ENCODE measurements around the gene CST5. TPM values are rescaled to one million over a fixed set of nuclear protein-coding genes. Genes with fewer than 3 reads are reported as not detected.
A peak's percentile ranks its signal among the peaks of the same experiment; 100 is the strongest.
"Not testable (repeated sequence)": the region's sequence is repeated elsewhere in the genome, so short reads cannot be mapped to it uniquely, and the experiment has no call there.

Gene CST5
- total RNA-seq, 3 donors from 2014 or later, result not detected

DNA sequence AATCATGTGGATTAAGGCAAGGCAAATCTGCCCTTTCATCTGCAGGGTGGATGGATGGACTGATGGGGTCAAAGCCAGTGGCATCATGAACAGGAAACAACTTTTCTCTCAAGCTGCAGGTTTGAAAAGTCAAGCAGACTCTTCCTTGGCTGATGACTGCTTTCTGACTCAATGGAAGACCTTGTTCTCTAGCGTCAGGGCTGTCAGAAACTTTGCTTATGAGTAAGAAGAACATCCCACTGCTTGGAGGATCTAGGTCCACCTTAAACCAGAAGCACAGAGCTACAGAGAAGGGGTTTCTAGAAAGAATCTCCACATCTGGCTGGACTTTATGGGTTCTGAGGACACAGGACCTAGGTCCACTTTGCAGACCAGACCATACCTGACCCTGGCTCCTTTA, 36.3 kb upstream of the CST5 start:
- H3K27me3 Mint-ChIP-seq (ENCODE audit: low read depth), result peaks cover 2% of the 10 kb centered on the region
- H3K4me1 Mint-ChIP-seq (ENCODE audit: low read depth), result peaks cover 17% of the 10 kb centered on the region
- ATAC-seq (peak in 1 of 2 donors; percentile 27), DNase-seq (no peak)
- no peaks in the 10 kb centered on the region for H3K36me3 Mint-ChIP-seq (ENCODE audit: insufficient read depth)
- H3K4me3 Mint-ChIP-seq, result no peak overlapping the region
- no peaks in the 10 kb centered on the region for H3K9me3 Mint-ChIP-seq

DNA sequence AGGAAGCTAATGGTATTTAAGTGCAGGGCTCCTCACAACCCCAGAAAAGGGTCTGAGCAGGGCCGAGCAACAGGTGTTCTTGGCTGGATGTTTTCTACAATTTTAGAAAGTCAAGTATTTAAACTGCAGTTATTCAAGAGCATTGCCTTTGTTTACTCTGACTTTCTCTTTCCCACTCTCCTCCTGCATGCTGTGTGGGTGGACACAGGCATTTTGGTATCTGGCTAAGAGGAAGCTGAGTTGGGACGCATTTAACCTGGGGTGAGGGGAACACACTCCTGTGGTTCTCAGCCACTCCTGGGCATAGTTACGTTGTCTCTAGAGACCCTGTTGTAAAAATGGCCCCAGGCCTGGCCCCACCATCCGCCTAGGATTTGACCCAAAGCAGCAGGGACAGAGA, 34.9 kb upstream of the CST5 start:
- H3K9me3 Mint-ChIP-seq; H3K4me1 Mint-ChIP-seq (ENCODE audit: low read depth); H3K27me3 Mint-ChIP-seq (ENCODE audit: low read depth); ATAC-seq; H3K36me3 Mint-ChIP-seq (ENCODE audit: insufficient read depth); DNase-seq; H3K4me3 Mint-ChIP-seq: not testable (repeated sequence)

DNA sequence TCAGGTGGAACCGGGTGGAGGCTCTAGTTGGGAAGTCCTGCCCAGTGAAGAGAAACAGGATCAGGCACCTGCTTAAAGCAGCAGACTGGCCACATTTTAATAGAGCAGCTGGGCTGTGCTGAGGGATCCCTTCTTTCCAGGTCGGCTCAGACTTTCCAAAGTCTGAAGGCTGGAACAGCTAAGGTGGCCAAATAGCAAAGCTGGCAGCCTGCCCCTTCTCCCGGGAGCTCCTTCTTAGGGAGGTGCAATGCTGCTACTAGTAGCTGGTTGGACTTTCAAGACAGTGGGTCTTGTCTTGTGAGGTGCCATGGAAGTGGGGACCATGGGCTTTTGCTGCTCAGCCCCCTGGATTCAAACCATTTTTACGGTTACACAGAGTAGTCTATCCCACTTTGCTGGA, 30.7 kb upstream of the CST5 start:
- Mint-ChIP-seq H3K9me3 (peaks cover 32% of the 10 kb centered on the region), H3K27me3 (ENCODE audit: low read depth) (peaks cover 2% of the 10 kb centered on the region), H3K4me3 (no peak overlapping the region), H3K36me3 (ENCODE audit: insufficient read depth) (peaks cover 9% of the 10 kb centered on the region), H3K4me1 (ENCODE audit: low read depth) (peaks cover 5% of the 10 kb centered on the region)
- ATAC-seq (no peak), DNase-seq (no peak)

DNA sequence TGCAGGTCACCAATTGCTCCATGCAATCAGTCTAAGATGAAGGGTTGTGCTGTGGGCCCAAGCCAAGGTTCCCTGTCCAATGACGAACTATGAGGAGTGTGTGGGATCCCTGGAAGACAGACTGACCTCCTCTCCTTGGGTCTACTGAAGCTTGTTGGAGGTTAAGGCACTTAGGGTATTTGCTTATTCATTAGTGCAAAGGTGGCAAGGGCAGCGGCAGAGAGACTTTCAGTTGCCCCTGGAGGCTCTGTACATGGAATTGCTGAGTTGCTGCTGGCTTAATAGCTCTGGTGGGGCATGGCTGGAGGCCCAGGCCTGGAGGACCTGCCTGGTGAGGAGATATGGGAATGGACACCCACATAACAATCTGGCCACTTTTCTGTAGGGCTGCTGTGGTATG, 29.8 kb upstream of the CST5 start:
- H3K9me3 Mint-ChIP-seq, result peaks cover 38% of the 10 kb centered on the region
- ATAC-seq (no peak), DNase-seq (no peak)
- H3K4me3 Mint-ChIP-seq, result no peak overlapping the region
- peaks cover 5% of the 10 kb centered on the region for H3K4me1 Mint-ChIP-seq (ENCODE audit: low read depth)
- H3K27me3 Mint-ChIP-seq (ENCODE audit: low read depth), result peaks cover 2% of the 10 kb centered on the region
- H3K36me3 Mint-ChIP-seq (ENCODE audit: insufficient read depth), result peaks cover 9% of the 10 kb centered on the region

DNA sequence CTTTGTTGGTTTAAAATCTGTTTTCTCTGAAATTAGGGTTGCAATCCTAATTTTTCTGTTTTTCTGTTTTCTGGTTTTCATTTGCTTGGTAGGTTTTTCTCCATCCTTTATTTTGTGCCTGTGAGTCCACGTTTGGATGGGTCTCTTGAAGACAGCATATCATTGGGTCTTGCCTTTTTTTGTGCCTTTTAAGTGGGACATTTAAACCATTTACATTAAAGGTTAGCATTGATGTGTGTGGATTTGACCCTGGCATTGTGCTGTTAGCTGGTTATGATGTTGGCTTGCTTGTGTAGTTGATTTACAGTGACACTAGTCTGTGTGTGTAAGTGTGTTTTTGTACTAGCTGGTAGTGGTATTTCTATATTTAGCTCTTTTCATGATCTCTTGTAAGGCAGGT, 28.0 kb upstream of the CST5 start:
- Mint-ChIP-seq H3K4me1 (ENCODE audit: low read depth) (peaks cover 10% of the 10 kb centered on the region), H3K36me3 (ENCODE audit: insufficient read depth) (peaks cover 9% of the 10 kb centered on the region), H3K27me3 (ENCODE audit: low read depth) (peaks cover 2% of the 10 kb centered on the region), H3K4me3 (no peak overlapping the region), H3K9me3 (peaks cover 46% of the 10 kb centered on the region)
- DNase-seq, result no peak
- ATAC-seq, result no peak

DNA sequence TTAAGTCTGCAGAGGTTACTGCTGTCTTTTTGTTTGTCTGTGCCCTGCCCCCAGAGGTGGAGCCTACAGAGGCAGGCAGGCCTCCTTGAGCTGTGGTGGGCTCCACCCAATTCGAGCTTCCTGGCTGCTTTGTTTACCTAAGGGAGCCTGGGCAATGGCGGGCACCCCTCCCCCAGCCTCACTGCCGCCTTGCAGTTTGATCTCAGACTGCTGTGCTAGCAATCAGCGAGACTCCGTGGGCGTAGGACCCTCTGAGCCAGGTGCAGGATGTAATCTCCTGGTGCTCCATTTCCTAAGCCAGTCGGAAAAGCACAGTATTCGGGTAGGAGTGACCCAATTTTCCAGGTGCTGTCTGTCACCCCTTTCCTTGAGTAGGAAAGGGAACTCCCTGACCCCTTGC, 22.8 kb upstream of the CST5 start:
- not testable (repeated sequence) for ATAC-seq; H3K36me3 Mint-ChIP-seq (ENCODE audit: insufficient read depth); DNase-seq; H3K27me3 Mint-ChIP-seq (ENCODE audit: low read depth)
- Mint-ChIP-seq H3K4me3 (peak overlapping the region; percentile 59), H3K4me1 (ENCODE audit: low read depth) (peaks cover 17% of the 10 kb centered on the region), H3K9me3 (peaks cover 36% of the 10 kb centered on the region)

DNA sequence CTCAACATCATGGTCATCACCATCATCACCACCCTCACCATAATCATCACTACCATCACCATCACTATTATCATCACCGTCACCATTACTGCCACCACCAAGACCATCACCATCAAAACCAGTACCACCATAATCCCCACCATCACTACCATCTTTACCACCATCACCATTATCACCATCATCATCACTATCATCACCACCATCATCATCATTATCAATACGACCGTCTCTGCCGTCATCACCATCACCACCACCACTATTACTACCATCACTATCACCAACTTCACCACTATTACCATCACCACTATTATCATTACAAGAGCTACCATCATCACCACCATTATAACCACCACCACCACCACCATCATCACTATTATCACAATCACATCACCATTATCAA, 11.3 kb upstream of the CST5 start:
- not testable (repeated sequence) for H3K4me1 Mint-ChIP-seq (ENCODE audit: low read depth); DNase-seq; H3K4me3 Mint-ChIP-seq; H3K27me3 Mint-ChIP-seq (ENCODE audit: low read depth); ATAC-seq; H3K9me3 Mint-ChIP-seq; H3K36me3 Mint-ChIP-seq (ENCODE audit: insufficient read depth)

DNA sequence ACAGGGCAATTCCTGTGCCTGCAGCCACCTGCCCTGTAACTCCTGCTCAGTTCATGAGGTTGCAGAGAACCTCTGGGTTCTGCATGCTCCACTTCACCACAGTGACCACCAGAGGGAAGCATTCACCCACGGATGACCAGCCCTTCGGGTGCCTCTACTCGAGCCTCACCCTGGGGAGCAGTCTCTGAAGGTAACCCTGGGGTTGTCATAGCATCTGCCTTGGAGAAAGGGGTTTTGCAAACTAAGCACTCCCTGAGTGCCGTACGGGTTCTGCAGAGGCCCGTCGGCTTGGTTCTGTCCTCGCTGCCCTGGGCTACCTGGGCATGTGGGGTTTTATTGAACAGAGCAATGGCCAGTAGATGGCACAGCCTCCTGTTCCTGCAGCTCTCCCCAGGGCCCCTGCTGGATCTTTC, 10.2 kb upstream of the CST5 start:
- H3K36me3 Mint-ChIP-seq (ENCODE audit: insufficient read depth), result no peaks in the 10 kb centered on the region

DNA sequence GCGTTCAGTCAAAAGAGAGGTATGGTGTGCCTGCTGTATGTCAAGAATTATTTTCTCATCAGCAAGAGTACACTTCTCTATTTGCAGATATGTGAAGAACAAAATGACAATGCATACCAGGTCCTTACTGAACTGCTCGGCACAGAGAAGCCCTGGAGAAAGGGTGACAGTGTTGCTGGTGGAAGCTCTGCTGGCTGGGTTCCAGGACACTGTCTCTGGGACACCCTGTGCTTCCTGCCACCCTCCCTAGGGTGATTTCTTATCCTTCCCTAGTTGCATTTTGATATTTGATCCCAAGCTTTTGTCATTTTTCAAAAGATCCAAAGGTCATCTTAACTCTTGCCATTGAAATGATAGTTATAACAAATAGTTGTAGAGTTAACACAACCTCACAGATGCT, 8.3 kb upstream of the CST5 start:
- Mint-ChIP-seq H3K4me1 (ENCODE audit: low read depth) (no peaks in the 10 kb centered on the region), H3K27me3 (ENCODE audit: low read depth) (peaks cover 4% of the 10 kb centered on the region), H3K9me3 (no peaks in the 10 kb centered on the region), H3K4me3 (no peak overlapping the region), H3K36me3 (ENCODE audit: insufficient read depth) (no peaks in the 10 kb centered on the region)
- ATAC-seq (no peak), DNase-seq (no peak)

More for the DNA sequence above, 10.2 kb upstream of the CST5 start:
- Mint-ChIP-seq H3K4me3 (no peak overlapping the region), H3K9me3 (no peaks in the 10 kb centered on the region), H3K27me3 (ENCODE audit: low read depth) (peaks cover 4% of the 10 kb centered on the region), H3K4me1 (ENCODE audit: low read depth) (no peaks in the 10 kb centered on the region)
- ATAC-seq (peak; percentile 83 to 87), DNase-seq (peak; percentile 46)

DNA sequence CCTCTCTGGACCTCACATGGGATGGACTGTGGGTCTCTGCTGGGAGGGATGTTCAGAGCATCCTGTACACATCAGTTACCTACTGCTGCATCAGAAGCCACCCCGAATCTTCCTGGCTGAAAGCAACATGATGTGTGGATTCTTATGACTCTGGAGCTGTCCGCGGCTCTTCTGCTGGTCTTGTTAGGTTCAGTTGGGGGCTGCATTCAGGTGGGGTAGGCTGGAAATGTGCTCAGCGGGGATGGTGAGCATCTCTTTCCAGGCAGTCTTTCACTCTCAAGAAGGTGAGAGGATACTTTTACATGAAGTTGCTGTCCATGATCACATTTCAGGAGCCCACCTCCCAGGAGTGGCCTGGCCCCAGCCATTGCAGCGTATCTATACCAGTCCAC, 5.2 kb upstream of the CST5 start:
- H3K4me3 Mint-ChIP-seq, result no peak overlapping the region
- no peaks in the 10 kb centered on the region for H3K36me3 Mint-ChIP-seq (ENCODE audit: insufficient read depth)
- no peak for DNase-seq
- ATAC-seq, result no peak
- peaks cover 2% of the 10 kb centered on the region for H3K27me3 Mint-ChIP-seq (ENCODE audit: low read depth)
- no peaks in the 10 kb centered on the region for H3K4me1 Mint-ChIP-seq (ENCODE audit: low read depth)
- no peaks in the 10 kb centered on the region for H3K9me3 Mint-ChIP-seq

DNA sequence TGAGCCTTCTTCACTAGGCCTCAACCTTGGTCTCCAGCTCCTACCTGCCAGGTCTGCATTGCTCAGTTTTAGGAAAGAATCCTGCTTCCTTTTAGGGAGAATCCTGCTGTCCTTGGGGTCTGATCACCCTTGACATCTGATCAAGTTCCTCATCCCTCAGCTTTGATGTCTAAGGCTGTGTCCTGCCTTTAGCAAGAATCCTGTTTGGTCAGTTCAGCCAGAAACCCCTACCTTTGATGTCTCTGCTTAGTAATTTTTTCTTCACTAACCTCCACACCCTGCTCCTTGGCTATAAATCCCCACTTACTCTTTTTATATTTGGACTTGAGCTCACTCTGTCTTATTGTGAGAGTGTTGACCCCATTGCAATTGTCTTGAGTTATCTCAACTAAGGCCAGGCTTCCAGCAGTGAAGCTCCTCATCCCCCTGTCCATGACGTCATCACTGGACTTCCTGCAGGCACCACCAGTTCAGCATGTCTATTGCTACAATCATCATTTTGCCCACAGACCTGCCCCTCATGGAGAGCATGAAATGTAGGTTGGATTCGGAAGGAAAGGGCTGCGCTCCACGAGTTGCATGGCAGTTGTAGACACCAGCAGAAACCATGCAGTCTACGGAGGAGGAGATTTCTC, 4.7 kb upstream of the CST5 start:
- ATAC-seq (no peak), DNase-seq (no peak)
- H3K4me3 Mint-ChIP-seq, result no peak overlapping the region
- peaks cover 2% of the 10 kb centered on the region for H3K27me3 Mint-ChIP-seq (ENCODE audit: low read depth)
- H3K36me3 Mint-ChIP-seq (ENCODE audit: insufficient read depth), result no peaks in the 10 kb centered on the region
- H3K4me1 Mint-ChIP-seq (ENCODE audit: low read depth), result no peaks in the 10 kb centered on the region
- no peaks in the 10 kb centered on the region for H3K9me3 Mint-ChIP-seq

DNA sequence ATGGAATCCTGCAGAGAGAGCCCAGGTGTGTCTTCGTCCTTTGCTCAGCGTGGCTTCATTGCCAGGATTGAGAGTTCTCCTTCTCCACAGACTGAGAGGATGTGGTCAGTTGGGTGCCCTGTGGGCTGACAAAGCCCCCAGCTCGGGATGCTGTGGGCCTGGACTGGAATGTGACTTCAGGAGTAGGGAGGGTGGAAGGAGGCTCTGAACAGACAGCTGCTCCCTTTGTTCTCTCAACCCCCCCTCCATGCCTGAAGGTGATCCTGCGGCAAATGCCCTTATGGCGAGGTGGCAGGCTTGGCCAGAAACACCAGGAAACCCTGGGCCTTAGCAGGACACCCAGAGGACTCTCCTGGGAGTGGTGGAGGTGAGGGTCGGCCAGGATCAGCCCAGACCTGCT, 1.8 kb upstream of the CST5 start:
- ATAC-seq, result no peak
- no peak for DNase-seq
- H3K4me1 Mint-ChIP-seq (ENCODE audit: low read depth), result no peaks in the 10 kb centered on the region
- peaks cover 2% of the 10 kb centered on the region for H3K27me3 Mint-ChIP-seq (ENCODE audit: low read depth)
- H3K36me3 Mint-ChIP-seq (ENCODE audit: insufficient read depth), result no peaks in the 10 kb centered on the region
- H3K9me3 Mint-ChIP-seq, result no peaks in the 10 kb centered on the region
- H3K4me3 Mint-ChIP-seq, result no peak overlapping the region

DNA sequence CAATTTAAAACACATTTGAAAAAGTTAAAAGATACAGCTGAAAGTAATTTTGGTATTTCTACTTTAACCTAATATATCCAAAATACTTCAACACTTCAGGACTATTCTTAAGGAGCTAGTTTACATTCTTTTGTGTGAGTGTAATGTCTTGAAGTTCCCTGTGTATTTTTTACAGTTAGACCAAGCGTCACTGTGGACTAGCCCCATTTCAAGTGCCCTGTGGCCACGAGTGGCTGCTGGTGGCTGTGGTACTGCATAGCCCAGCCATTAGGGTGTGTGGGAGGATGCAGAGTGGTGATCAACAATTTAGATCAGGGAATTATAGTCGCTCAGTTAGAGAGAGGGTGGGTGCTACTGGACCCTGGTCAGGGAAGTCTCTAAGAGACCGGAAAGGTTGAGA, 869 bp upstream of the CST5 start:
- Mint-ChIP-seq H3K4me1 (ENCODE audit: low read depth) (no peaks in the 10 kb centered on the region), H3K9me3 (no peaks in the 10 kb centered on the region), H3K4me3 (no peak overlapping the region), H3K36me3 (ENCODE audit: insufficient read depth) (no peaks in the 10 kb centered on the region), H3K27me3 (ENCODE audit: low read depth) (peaks cover 2% of the 10 kb centered on the region)
- no peak for DNase-seq
- no peak for ATAC-seq

DNA sequence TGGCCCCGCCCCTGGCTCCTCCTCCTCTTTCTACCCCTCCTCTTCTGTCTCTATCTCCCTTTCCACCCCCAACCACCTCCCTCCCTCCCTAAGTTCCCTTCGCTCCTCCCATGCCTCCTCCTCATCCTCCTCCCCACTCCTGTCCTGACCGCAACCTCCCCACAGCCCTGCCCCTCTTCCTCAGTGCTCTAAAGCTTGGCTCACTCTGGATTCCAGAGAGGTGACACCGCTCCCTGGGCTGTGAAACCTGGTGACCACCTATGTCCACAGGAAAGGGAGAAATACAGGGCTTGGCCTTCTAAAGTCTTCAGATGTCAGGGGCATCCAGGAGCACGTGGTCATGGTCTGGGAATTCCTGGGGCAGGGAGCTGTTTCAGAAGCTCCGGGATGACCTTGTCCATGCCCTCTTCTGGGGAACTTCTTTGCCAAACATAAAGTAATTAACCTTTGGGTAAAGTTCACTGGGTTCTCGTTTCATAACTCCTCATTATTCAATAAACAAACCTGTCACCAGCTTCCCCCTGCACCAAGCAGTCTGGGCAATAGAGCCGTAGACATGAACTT, 345 bp upstream of the CST5 start:
- Mint-ChIP-seq H3K4me3 (no peak overlapping the region), H3K9me3 (no peaks in the 10 kb centered on the region), H3K36me3 (ENCODE audit: insufficient read depth) (no peaks in the 10 kb centered on the region), H3K27me3 (ENCODE audit: low read depth) (peaks cover 2% of the 10 kb centered on the region), H3K4me1 (ENCODE audit: low read depth) (no peaks in the 10 kb centered on the region)
- no peak for ATAC-seq
- DNase-seq, result no peak

DNA sequence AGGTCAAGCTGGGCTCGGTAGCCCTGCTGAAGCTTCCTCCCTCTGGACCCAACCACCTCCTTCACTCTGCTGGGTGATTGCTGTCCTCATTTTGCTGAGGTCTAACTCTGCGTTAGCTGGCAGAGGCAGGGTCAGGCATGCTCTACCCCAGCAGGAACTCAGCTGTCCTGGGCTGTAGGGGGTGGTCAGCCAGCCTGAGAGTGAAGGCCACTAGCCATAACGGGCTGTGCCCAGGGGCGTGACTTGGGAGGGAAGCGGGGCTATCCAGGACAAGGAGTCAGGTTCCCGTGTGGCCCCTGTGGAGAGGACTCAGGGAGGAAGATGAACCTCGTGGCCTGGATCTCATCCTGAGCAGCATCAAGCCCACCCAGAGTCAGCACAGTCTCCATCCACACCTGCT, 761 bp downstream of the CST5 start:
- ATAC-seq (no peak), DNase-seq (no peak)
- no peaks in the 10 kb centered on the region for H3K9me3 Mint-ChIP-seq
- peaks cover 3% of the 10 kb centered on the region for H3K4me1 Mint-ChIP-seq (ENCODE audit: low read depth)
- H3K27me3 Mint-ChIP-seq (ENCODE audit: low read depth), result peaks cover 4% of the 10 kb centered on the region
- H3K4me3 Mint-ChIP-seq, result no peak overlapping the region
- H3K36me3 Mint-ChIP-seq (ENCODE audit: insufficient read depth), result no peaks in the 10 kb centered on the region

Measured in activated T-cell treated with anti-CD3 and anti-CD28 coated beads, Interleukin-2, amount 50 U/mL, for 4 hours (primary cell).